ENCODE results near the gene SMAD3.

DNA sequence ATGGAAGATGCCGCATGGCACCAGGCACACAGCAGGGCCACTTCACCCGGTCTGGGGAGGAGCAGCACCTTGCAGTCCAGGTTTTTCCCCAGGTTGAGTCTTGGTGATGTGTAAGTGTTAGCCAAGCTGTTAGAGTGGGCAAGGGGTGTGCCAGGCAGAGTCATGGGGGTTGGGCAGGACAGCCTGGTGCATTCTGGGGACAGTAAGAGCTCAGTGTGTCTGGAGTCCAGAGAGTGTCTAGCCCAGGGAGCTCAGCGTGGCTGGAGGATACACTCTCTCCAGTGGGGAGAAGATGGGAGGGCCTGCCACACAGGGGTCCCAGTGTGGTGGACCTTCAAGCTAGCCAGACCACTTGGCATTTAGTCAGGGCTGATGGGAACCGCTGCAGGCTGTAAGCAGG is 101.7 kb downstream of the SMAD3 start:
- TF ChIP-seq, protein P1, sequence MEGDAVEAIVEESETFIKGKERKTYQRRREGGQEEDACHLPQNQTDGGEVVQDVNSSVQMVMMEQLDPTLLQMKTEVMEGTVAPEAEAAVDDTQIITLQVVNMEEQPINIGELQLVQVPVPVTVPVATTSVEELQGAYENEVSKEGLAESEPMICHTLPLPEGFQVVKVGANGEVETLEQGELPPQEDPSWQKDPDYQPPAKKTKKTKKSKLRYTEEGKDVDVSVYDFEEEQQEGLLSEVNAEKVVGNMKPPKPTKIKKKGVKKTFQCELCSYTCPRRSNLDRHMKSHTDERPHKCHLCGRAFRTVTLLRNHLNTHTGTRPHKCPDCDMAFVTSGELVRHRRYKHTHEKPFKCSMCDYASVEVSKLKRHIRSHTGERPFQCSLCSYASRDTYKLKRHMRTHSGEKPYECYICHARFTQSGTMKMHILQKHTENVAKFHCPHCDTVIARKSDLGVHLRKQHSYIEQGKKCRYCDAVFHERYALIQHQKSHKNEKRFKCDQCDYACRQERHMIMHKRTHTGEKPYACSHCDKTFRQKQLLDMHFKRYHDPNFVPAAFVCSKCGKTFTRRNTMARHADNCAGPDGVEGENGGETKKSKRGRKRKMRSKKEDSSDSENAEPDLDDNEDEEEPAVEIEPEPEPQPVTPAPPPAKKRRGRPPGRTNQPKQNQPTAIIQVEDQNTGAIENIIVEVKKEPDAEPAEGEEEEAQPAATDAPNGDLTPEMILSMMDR (conservative IDR thresholded peaks at IDR 0.05), result no peak
- no peak for TF ChIP-seq EZH2 (IDR thresholded peaks at IDR 0.05; ENCODE audit: low read depth)

Data from PC-9 (cell line).